ENCODE results near the gene PRKCE.

DNA sequence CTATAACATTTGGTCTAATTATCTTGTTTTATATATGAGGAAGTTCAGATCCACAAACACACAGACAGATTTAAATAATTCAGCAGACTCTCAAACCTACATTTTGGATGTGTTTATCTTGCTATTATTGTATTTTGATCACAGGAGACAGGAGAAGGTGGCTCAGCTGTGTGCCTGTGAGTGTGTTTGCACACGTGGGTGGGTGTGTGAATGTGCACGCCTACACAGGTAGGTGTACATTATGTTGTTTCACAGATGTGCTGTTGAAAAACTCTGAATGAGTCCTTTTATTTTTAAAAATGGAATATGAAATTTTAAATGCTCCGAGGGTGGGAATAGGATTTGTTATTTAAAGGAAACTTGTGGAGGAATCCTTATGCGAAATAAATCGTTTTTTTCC lies 183.4 kb downstream of the PRKCE start:
- TF ChIP-seq, protein P1, sequence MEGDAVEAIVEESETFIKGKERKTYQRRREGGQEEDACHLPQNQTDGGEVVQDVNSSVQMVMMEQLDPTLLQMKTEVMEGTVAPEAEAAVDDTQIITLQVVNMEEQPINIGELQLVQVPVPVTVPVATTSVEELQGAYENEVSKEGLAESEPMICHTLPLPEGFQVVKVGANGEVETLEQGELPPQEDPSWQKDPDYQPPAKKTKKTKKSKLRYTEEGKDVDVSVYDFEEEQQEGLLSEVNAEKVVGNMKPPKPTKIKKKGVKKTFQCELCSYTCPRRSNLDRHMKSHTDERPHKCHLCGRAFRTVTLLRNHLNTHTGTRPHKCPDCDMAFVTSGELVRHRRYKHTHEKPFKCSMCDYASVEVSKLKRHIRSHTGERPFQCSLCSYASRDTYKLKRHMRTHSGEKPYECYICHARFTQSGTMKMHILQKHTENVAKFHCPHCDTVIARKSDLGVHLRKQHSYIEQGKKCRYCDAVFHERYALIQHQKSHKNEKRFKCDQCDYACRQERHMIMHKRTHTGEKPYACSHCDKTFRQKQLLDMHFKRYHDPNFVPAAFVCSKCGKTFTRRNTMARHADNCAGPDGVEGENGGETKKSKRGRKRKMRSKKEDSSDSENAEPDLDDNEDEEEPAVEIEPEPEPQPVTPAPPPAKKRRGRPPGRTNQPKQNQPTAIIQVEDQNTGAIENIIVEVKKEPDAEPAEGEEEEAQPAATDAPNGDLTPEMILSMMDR (IDR thresholded peaks at IDR 0.05): no peak
- no peak for TF ChIP-seq EZH2 (IDR thresholded peaks at IDR 0.05; ENCODE audit: borderline replicate concordance, insufficient read depth, low read depth, low read length, poor library complexity, severe bottlenecking)
